ENCODE results near the gene RBM15.

RBM15 gene

GRCh38 chr1:110309139-110309538 is 30.0 kb upstream of the RBM15 start:
- H3K4me3 ChIP-seq (ENCODE audit: low read depth, low read length): no peak overlapping the region
- TF ChIP-seq, protein P1, sequence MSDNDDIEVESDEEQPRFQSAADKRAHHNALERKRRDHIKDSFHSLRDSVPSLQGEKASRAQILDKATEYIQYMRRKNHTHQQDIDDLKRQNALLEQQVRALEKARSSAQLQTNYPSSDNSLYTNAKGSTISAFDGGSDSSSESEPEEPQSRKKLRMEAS (IDR thresholded peaks at IDR 0.05; ENCODE audit: low read depth, low read length): no peak
- TF ChIP-seq POLR2A (IDR thresholded peaks at IDR 0.05; ENCODE audit: extremely low read depth, insufficient read length): no peak
- TF ChIP-seq, protein P2, sequence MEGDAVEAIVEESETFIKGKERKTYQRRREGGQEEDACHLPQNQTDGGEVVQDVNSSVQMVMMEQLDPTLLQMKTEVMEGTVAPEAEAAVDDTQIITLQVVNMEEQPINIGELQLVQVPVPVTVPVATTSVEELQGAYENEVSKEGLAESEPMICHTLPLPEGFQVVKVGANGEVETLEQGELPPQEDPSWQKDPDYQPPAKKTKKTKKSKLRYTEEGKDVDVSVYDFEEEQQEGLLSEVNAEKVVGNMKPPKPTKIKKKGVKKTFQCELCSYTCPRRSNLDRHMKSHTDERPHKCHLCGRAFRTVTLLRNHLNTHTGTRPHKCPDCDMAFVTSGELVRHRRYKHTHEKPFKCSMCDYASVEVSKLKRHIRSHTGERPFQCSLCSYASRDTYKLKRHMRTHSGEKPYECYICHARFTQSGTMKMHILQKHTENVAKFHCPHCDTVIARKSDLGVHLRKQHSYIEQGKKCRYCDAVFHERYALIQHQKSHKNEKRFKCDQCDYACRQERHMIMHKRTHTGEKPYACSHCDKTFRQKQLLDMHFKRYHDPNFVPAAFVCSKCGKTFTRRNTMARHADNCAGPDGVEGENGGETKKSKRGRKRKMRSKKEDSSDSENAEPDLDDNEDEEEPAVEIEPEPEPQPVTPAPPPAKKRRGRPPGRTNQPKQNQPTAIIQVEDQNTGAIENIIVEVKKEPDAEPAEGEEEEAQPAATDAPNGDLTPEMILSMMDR (IDR thresholded peaks at IDR 0.05; ENCODE audit: low read depth, low read length): no peak
- TF ChIP-seq MYC (IDR thresholded peaks at IDR 0.05; ENCODE audit: low read depth, low read length): no peak
- DNase-seq (ENCODE audit: low read depth): no peak

- TF ChIP-seq, protein P1 (IDR thresholded peaks at IDR 0.05; ENCODE audit: low read depth, low read length): no peak
- TF ChIP-seq, protein P2 (IDR thresholded peaks at IDR 0.05; ENCODE audit: low read depth, low read length): no peak
- TF ChIP-seq MYC (IDR thresholded peaks at IDR 0.05; ENCODE audit: low read depth, low read length) (no peak), POLR2A (IDR thresholded peaks at IDR 0.05; ENCODE audit: extremely low read depth, insufficient read length) (no peak)
- DNase-seq (ENCODE audit: low read depth): no peak
- no peak overlapping the region for H3K4me3 ChIP-seq (ENCODE audit: low read depth, low read length)
These were observed 29.4 kb upstream of the RBM15 start for GRCh38 chr1:110309767-110310166.

GRCh38 chr1:110310300-110310699 is 28.9 kb upstream of the RBM15 start:
- DNase-seq (ENCODE audit: low read depth): no peak
- TF ChIP-seq POLR2A (IDR thresholded peaks at IDR 0.05; ENCODE audit: extremely low read depth, insufficient read length): no peak
- TF ChIP-seq, protein P1 (IDR thresholded peaks at IDR 0.05; ENCODE audit: low read depth, low read length): no peak
- TF ChIP-seq, protein P2 (IDR thresholded peaks at IDR 0.05; ENCODE audit: low read depth, low read length): no peak
- no peak for TF ChIP-seq MYC (IDR thresholded peaks at IDR 0.05; ENCODE audit: low read depth, low read length)
- H3K4me3 ChIP-seq (ENCODE audit: low read depth, low read length): no peak overlapping the region

GRCh38 chr1:110312188-110313121 is 26.7 kb upstream of the RBM15 start:
- TF ChIP-seq, protein P2 (IDR thresholded peaks at IDR 0.05; ENCODE audit: low read depth, low read length): peak; percentile 91
- TF ChIP-seq POLR2A (IDR thresholded peaks at IDR 0.05; ENCODE audit: extremely low read depth, insufficient read length) (no peak), MYC (IDR thresholded peaks at IDR 0.05; ENCODE audit: low read depth, low read length) (0 out of 2 replicates have a peak, but pooled peaks have one; percentile 15)
- TF ChIP-seq, protein P1 (IDR thresholded peaks at IDR 0.05; ENCODE audit: low read depth, low read length): peak; percentile 27; the same call in 1 of the 2 replicates
- peak; percentile 72 for DNase-seq (ENCODE audit: low read depth)
- no peak overlapping the region for H3K4me3 ChIP-seq (ENCODE audit: low read depth, low read length)

DNA sequence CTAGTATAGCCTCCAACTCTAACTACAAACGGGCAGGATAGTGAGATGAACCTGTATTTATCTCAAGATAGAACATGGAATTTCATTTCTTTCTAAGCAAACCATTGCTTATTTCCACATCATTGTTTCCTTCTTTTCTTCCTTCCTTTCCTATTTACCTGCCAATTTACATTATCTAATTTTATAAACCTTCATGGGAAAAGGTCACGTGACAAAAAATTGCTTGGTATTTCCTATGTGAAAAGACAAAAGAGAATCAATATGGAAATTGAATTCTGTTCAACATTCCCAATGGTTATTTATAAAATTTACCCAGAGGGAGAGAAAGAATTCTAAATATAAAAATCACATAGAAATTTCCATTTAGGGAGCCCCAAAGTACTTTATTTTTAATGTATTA is 22.4 kb upstream of the RBM15 start:
- no peak overlapping the region for H3K4me3 ChIP-seq (ENCODE audit: low read depth, low read length)
- no peak for DNase-seq (ENCODE audit: low read depth)
- no peak for TF ChIP-seq POLR2A (IDR thresholded peaks at IDR 0.05; ENCODE audit: extremely low read depth, insufficient read length)
- TF ChIP-seq, protein P2 (IDR thresholded peaks at IDR 0.05; ENCODE audit: low read depth, low read length): no peak
- TF ChIP-seq, protein P1 (IDR thresholded peaks at IDR 0.05; ENCODE audit: low read depth, low read length): no peak
- TF ChIP-seq MYC (IDR thresholded peaks at IDR 0.05; ENCODE audit: low read depth, low read length): no peak

All from NB4 (cell line).